Measurements from ENCODE around the gene PRSS38.

The PRSS38 gene

DNA sequence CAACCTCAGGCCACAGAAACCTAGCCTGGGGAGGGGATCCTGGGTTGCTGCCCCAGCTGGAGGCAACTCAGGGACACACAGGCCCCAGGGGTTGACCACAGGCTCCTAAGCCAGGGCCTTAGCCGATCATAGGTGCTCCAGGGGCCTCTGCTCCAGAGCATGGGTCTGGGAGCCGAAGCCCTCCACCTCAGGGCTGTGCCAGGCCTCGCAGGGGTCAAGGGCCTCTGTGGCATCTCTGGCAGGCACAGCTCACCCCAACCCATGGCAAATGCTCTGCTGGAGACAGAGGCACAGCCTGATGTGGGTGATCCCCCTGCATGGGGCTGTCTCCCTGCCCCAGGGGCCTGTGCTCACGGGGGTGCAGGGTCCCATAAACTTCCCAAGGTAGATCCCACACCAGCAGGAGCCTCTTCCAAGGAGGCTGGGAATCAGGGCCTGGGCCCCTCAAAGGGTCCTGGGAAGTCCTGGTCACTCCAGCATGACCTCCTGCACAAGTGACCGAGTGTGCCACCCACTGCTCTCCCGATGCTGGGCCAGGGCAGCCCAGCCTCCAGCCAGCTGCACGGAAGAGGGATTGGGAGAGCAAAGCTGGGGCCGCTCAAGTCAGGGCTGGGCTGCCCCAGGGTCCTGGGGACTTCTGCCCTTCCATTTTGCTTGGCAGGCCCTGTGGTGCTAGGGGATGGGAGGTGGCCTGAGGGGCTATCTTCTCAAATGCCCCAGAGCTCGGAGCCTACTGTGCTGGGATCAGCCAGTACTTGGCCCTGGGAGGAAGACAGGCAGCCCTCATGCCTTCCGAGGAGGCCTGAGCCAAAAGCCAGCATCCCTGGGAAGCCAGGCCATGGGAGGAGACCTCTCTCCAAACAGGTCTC, 22.2 kb upstream of the PRSS38 start:
- no peak for DNase-seq (ENCODE audit: low read depth in 2 of 2)

DNA sequence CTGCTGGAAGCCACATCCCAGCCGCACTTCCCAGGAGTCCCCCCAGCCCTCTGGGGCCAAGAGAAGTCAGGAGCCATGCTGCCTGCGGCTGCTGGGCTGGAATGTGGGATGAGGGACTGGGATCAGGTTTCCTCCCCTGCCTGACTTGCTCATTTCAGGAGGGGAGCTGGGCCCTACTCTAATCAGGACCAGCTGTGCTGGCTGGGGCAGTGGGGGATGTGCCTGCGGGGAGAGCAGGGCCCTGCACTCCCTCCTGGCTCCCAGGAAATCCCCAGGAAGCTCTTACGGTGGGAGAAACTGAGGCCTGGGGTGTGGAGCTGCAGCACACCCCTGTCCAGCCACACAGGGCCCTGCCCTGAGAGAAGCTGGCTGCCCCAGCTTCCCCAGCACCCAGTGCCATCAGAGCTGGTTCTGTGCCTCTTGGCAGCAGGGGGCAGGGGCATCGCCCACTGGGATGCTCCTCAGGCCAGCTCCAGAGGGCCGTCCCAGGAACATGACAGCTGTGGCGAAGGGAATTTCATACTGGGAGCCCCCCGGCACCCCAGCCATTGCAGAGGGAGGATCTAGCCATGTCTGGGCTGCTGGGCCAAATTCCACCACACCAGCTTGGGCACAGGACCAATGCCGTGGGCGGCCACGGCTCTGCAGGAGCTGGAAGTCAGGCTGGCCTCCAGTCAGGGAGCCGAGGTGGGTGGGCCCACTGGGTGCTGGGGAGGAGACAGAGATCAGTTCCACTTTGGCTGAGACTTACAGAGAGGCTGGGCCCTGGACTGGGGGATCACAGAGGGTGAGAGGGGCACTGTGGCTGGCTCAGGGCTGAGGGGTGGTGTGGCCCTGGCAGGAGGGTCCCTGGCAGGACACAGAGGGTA, 21.3 kb upstream of the PRSS38 start:
- no peak for DNase-seq (ENCODE audit: low read depth in 2 of 2)

DNA sequence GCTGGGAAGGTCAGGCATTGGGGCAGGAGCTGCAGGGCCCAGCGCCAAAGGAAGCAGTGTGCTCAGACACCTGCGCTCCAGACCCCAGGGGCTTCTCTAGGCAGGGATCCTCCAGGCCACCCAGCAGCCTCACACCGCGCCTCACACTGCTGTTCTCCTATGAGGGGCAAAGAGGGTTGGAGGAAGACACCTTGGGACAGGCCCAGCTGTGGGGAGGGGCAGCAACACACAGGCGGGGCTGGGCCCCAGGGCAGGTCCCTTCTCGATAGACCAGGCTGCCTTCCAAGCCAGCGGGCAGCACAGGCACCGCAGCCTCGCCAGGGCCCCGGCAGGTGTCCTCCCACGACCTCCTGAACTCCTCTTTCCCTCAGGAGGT, 20.7 kb upstream of the PRSS38 start:
- DNase-seq (ENCODE audit: low read depth in 2 of 2) = no peak

DNA sequence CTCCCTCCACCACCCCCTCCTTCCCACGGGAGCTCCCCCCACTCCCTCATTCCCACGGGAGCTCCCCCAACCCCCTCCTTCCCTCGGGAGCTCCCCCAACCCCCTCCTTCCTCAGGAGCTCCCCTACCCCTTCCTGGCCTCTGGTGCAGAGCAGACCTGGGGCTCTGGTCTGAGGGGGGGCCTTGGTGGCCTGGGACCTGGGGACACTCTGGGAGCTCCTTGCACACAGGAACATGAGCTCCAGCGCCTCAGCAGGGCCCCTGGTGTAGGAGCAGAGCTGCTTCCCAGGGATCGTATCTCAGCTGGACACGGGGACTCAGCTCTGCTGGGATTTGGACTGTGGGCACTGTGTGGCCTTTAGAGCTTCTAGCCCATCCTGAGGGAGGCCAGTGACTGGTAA, 19.7 kb upstream of the PRSS38 start:
- no peak for DNase-seq (ENCODE audit: low read depth in 2 of 2)

DNA sequence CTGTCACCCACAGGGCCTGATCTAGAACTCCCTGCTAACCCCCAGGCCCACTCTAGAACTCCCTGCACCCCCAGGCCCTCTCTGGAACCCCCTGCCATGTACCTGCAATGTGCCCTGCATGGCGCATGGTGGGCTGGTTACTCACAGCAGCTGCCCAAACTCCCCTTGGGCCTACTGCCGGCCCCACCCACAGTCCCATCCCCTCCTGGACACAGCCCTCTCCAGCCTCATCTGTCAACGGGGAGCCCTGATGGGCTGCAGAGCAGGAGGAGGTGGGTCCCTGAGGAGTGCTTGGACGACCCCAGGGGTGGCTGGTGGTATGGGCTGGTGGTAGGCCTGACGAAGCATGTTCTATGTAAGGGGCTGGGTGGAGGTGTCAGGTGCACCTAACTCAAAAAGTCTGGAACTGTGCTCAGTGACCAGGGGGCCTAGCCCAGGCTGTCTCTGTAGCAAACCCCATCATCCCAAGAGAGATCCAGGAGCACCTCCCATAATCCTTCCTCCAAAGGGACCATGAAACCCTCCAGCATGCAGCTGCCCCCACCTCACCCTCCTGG, 19.0 kb upstream of the PRSS38 start:
- DNase-seq (ENCODE audit: low read depth in 2 of 2) = no peak

DNA sequence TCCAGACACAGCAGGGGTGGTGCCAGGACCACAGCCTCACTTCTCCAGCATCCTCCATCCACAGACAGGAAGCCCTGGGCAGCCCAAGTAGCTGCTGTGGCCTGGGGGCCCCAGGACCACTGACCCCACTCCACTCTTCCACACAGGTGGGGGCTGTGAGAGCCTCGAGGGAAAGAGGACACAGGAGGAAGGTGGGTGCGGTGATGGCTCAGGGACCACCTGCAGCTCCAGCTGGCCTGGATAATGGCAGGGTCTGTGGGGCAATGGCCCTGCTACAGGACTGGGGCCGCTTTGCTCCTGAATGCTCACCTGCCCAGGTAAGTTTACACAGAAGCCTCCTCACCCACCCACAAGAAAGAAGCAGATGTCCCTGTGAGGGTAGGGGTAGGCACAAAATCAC, 18.3 kb upstream of the PRSS38 start:
- DNase-seq (ENCODE audit: low read depth in 2 of 2) = no peak

DNA sequence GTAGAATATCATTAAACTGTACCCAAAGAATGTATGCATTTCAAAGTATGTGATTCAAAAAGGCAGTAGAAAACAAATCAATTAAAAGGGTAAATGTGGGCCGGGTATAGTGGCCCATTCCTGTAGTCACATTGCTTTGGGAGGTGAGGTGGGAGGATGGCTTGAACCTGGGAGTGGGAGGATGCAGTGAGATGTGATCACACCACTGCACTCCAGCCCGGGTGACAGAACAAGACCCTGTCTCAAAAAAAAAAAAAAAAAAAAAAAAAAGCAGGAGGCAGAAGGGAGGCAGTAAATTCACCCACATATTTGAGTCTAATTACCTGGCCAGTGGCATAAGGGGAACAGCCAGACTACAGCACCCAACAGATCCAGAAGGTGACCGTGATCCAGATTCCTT, 17.9 kb upstream of the PRSS38 start:
- no peak for DNase-seq (ENCODE audit: low read depth in 2 of 2)

DNA sequence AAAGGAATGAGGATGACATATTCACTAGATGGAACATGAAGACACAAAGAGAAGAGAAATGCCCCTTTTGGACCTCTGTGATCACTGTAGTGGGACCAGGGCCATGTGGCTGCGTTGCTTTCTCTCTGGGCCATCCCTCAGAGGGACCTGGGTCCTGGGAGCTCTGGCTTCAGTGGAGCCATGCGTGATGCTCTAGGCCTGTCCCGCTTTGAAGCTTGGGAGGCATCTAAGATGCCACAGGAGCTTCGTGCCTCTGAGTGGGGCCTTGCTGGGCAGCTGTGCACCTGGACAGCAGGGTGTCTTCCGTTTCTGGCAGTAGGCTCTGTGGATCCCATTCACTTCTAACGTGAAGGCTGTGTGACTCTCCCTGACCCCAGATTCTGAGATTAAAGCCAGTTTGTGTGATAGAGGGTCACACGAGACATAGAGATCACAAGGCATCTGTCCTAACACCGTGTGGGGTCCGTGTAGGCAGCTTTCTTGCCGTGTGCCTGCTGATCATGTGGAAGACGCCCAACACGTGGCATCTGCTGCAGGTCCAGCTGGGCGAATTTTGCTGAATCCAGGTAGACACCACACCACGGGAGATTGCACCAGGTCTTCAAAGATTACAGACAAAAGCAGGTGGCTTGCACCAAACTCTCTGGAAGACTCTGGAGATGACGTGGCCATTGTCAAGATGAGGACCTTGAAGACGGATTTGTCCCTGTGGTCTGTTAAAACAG, 17.2 kb upstream of the PRSS38 start:
- DNase-seq (ENCODE audit: low read depth in 2 of 2) = no peak

DNA sequence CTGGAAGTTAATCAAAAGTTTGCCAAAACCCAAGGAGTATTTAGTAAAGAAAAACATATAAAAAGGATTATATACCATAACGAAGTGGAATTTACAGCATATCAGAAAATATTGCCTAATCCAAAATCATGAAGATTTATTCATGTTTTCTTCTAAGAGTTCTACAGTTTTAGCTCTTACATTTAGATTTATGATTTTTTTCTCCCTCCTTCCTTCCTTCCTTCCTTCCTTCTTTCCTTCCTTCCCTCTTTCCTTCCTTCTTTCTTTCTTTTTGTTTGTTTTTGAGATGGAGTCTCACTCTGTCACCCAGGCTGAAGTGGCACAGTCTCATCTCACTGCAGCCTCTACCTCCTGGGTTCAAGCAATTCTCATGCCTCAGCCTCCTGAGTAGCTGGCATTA, 15.7 kb upstream of the PRSS38 start:
- no peak for DNase-seq (ENCODE audit: low read depth in 2 of 2)

DNA sequence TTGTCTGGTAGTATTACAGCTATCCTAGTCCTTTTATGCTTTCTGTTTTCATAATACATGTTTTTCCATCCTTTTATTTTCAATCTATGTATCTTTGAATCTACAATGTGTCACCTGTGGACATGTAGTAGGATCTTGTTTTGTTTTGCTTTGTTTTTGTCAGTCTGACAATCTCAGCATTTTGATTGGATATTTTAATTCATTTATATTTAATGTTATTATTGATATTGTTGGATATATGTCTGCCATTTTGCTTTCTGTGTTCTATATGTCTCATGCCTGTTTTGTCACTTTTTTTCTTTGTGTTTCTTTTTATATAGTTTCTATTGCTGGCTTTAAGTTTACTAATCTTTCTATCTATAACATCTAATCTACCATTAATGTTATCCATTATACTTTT, 11.5 kb upstream of the PRSS38 start:
- DNase-seq (ENCODE audit: low read depth in 2 of 2) = no peak

DNA sequence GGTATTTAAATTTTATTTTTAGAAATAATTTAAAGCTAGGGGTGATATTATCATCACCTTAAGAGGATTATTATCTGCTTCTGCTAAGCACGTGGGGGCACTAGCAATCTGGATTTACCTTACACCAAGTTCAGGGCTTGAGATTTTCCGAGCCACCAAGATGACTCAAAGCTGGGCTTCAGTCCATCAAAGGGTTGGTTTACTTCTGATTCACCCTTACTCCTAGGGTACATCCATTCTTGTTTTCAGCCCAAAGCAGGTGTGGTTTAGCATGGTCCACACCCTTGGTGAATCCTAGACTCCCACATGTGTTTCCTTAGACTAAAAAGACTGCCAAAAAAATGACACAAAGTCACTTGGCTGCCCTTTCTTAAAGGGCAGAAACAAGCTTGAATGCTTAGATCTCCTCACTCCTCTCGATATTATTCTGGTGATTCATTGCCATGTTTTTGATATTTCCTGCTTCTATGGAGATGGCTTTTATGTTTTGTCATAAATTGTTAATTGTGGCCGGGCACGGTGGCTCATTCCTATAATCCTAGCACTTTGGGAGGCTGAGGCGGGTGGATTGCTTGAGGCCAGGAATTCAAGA, 9.8 kb upstream of the PRSS38 start:
- no peak for DNase-seq (ENCODE audit: low read depth in 2 of 2)

DNA sequence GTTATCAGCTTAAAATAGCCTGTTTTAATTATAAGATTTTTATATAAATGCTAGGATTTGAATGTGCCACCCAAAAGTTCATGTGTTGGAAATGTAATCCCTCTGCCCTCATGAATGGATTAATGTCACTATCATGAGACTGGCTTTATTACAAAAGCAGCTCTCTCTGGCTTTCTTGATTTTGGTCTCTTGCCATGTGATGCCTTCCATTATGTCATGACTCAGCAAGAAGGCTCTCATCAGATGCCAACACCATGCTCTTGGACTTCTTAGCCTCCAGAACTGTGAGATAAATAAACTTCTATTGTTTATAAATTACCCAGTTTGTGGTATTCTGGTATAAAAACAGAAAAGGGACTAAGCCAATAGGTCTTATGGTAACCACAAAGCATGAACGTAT, 6.9 kb upstream of the PRSS38 start:
- DNase-seq (ENCODE audit: low read depth in 2 of 2) = no peak

DNA sequence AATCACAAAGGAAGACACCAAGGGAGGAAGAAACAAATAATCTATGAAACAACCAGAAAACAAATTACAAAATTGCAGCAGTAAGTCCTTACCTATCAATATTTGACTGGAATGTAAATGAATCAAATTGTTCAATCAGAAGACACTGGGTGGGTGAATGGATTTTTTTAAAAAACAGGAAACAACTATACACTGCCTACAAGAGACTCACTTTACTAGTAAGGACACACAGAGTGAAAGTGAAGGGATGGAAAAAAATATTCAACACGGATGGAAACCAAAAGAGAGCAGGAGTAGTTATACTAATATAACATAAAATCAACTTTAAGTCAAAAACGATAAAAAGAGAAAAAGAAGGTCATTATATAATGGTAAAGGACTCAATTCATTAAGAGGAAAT, 6.4 kb upstream of the PRSS38 start:
- no peak for DNase-seq (ENCODE audit: low read depth in 2 of 2)

DNA sequence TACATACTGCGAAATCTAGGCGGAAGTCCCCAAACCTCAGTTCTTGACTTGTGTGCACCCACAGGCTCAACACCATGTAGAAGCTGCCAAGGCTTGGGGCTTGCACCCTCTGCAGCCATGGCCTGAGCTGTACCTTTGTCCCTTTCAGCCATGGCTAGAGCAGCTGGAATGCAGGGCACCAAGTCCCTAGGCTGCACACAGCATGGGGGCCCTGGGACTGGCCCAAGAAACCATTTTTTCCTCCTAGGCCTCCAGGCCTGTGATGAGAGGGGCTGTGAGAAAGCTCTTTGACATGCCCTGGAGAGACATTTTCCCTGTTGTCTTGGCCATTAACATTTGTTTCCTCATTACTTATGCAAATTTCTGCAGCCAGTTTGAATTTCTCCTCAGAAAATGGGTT, 1.5 kb upstream of the PRSS38 start:
- DNase-seq (ENCODE audit: low read depth in 2 of 2) = no peak

DNA sequence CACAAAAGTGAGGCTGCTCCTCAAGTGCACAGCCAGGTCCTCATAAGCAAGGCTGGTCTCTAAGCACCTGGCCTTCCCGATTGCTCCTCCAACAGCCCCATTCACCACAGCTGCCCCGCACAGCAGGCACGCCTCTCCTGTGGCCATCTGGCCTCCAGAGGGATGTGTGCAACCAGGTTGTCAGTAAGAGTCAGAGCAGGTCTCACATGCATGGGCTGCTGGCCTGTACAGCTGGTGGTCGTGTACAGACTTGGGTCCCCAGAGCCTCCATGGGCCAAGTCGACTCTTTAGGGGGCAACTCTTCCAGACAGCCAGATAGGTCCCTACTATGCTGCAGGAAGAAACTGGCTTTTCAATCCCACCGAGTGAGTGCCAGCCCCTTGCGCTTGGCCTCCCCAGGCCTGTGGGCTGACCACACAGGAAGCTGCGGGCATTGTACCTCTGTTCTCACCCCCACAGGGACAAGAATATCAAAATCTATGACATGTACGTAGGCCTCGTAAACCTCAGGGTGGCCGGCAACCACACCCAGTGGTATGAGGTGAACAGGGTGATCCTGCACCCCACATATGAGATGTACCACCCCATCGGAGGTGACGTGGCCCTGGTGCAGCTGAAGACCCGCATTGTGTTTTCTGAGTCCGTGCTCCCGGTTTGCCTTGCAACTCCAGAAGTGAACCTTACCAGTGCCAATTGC, 1.4 kb downstream of the PRSS38 start:
- DNase-seq (ENCODE audit: low read depth in 2 of 2) = no peak

DNA sequence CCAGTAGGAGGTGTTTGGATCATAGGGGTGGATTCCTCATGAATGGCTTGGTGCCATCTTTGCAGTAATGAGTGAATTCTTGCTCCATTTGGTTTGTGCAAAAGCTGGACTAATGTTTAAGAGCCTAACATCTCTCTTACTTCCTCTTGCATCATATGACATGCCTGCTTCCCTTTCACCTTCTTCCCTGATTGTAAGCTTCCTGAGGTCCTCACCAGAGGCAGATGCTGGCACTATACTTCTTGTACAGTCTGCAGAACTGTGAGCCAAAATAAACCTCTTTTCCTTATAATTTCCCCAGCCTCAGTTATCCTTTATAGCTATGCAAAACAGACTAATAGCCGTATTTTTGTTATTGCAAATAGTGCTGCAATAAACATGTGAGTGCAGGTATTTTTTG, 8.1 kb downstream of the PRSS38 start:
- no peak for DNase-seq (ENCODE audit: low read depth in 2 of 2)

DNA sequence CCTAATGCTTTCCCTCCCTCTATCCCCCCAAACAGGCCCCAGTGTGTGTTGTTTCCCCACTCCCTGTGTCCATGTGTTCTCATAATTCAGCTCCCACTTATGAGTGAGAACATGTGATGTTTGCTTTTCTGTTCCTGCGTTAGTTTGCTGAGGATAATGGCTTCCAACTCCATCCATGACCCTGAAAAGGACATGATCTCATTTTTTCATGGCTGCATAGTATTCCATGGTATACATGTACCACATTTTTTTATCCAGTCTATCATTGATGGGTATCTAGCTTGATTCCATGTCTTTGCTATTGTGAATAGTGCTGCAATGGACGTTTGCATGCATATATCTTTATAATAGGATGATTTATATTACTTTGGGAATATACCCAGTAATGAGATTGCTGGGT, 8.7 kb downstream of the PRSS38 start:
- DNase-seq (ENCODE audit: low read depth in 2 of 2) = no peak

DNA sequence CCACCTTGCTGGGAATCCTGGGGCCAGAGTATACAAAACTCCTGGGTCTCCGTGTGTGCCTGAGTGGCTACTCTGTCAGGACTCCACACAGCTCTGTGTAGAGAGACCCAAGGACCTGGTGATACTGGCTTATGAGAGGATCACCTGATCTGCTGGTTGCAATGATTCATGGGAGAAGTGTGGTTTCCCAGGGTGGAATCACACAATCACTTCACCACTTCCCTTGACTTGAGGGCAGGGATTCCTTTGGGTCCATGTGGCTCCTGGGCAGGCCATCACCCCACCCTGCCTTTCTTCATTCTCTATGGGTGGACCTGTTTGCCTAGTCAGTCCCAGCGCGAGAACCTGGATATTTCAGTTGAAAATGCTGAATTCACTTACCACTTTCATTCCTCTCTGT, 13.3 kb downstream of the PRSS38 start:
- no peak for DNase-seq (ENCODE audit: low read depth in 2 of 2)

DNA sequence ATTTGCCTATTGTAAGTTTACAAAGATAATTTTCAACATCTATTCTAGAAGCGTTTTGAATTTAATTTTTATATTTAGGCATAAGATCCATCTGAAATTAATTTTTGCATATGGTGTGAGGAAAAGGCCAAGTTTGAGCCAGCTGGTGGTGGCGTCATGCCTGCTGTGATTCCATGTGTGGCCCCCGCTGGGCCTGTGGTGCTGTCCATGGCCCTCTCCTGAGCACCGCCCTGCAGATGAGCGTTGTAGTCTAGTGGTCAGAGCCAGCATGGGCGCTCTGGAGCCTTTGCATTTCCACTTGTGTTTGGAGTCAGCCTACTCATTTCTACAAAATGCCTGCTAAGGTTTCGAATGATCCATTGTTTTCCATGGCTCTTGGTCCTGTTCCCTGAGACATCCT, 22.7 kb downstream of the PRSS38 start:
- DNase-seq (ENCODE audit: low read depth in 2 of 2) = no peak

DNA sequence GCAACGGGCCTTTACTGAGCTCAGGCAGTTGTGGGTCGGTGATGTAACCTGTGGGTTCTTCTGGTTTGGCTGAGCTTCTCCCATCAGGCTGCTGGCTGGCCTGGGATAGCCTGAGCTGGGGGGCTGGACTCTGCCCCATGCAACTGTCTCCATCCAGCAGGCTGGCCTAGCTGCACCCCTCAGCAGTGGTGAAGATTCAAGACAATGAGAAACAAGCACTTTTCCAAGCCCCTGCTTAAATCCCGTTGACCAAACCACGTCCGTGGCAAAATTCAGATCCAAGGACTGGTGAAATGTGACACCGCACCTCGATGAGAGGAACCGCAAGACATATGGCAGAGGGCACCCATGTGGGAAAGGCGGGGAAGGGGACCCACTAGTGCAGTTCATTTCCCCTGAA, 25.6 kb downstream of the PRSS38 start:
- no peak for DNase-seq (ENCODE audit: low read depth in 2 of 2)
